Breast epithelium (tissue), 3 donors: Measurements from ENCODE around the gene IQCH.

ENCODE experiments used
- POLR2AphosphoS5 ChIP-seq, 3 donors: sonication (generic); formaldehyde crosslinking; IDR thresholded peaks; one replicate each; pipeline ENCODE4 v1.6.1; 2017; ENCODE audit warnings: antibody characterized with exemption in 3 of 3
- TF ChIP-seq, protein P1 (sequence below), 3 donors: fragments of 450-650 bp; IDR thresholded peaks; one replicate each; pipeline ENCODE4 v1.5.1; 2016 to 2017; ENCODE audit warnings: antibody characterized with exemption in 3 of 3, mild to moderate bottlenecking in 3 of 3, moderate library complexity in 3 of 3

DNA sequence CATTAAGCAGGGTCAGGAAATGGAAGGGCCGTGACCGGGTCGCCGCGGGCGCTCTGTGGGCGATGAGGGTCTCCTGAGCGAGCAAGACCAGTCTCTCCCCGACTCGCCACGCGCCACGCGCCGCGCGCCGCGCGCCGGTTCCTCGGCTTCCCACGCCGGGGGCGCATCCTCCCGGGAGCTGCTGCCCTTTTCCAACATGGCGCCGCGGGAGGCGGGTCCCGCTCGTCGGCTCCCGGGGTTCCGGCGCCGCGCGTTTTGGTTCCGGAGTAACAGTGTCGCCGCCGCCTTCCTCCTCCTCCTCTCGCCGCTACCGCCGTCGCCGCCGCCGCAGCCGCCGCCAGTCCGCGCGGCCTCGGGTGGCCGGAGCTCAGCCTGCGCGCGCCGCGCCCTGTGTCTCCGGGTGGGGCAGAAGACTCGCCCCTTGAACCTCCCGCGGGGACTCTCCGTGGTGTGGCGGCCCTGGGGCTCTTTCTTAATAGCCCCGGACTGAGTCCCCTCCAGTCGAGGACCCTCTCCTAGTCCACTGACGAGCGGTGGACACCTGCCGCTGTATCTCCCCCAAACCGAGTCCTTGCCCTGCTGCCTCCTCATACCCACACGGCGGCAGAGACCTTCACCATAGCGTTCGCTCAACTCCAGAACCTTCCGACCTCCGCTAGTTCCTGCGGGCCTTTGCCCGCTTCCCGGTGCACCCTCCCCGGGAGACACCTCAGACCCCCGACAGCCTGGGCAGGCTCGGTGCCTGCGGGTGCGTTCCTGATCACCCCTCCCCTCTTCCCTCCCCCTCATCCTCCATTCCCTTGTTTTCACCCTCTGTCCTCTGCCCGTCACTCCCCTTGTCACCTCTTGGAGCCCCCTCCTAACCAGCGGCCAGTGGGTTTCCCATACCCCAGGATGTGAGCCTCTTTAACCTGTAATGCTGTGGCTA, 288.1 kb downstream of the IQCH start, which contains the start of gene MAP2K5:
- TF ChIP-seq POLR2AphosphoS5 (IDR thresholded peaks at IDR 0.05): peak; percentile 30 to 60 (median 30)
- TF ChIP-seq, protein P1, sequence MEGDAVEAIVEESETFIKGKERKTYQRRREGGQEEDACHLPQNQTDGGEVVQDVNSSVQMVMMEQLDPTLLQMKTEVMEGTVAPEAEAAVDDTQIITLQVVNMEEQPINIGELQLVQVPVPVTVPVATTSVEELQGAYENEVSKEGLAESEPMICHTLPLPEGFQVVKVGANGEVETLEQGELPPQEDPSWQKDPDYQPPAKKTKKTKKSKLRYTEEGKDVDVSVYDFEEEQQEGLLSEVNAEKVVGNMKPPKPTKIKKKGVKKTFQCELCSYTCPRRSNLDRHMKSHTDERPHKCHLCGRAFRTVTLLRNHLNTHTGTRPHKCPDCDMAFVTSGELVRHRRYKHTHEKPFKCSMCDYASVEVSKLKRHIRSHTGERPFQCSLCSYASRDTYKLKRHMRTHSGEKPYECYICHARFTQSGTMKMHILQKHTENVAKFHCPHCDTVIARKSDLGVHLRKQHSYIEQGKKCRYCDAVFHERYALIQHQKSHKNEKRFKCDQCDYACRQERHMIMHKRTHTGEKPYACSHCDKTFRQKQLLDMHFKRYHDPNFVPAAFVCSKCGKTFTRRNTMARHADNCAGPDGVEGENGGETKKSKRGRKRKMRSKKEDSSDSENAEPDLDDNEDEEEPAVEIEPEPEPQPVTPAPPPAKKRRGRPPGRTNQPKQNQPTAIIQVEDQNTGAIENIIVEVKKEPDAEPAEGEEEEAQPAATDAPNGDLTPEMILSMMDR (IDR thresholded peaks at IDR 0.05): no peak
